Cardiac septum (tissue), 1 donor: Measurements from ENCODE around the gene EEF2K. TPM values are rescaled to one million over a fixed set of nuclear protein-coding genes. Genes with fewer than 3 reads are reported as not detected.
"Not testable (repeated sequence)": the region's sequence is repeated elsewhere in the genome, so short reads cannot be mapped to it uniquely, and the experiment has no call there.

Experiments used
- DNase-seq: peaks from one replicate; pipeline ENCODE4 v3.0.0-alpha.2; 2020; ENCODE audit warnings: low spot score
- intact Hi-C: fragments of 100-400 bp; cut with DNase I; formaldehyde crosslinking; loops from one replicate; pipeline ENCODE4 v1.14.0; 2022
- long read RNA-seq: library from polyadenylated mRNA; unstranded; transcript quantifications from one replicate; pipeline ENCODE4 v2.0.0, GENCODE V29; 2021
- total RNA-seq: library from RNA; stranded (reverse); fragmentation: NEBNext Ultra II Directional; extraction: Animal tissue kit (Norgen Biotek cat#: 25700); gene quantifications from one replicate; pipeline ENCODE4 v1.2.1, GENCODE V29; 2021
- donor health status: DM: no; HTN: no; CAD: no.

Gene EEF2K
- 16.2 TPM for total RNA-seq
- long read RNA-seq, full-length matches to known transcripts, result 2 of 14 reads
- long read RNA-seq, partial matches to known transcripts, result 1 of 14 reads
- long read RNA-seq, other reads (novel, unspliced or antisense), result 11 of 14 reads

DNA sequence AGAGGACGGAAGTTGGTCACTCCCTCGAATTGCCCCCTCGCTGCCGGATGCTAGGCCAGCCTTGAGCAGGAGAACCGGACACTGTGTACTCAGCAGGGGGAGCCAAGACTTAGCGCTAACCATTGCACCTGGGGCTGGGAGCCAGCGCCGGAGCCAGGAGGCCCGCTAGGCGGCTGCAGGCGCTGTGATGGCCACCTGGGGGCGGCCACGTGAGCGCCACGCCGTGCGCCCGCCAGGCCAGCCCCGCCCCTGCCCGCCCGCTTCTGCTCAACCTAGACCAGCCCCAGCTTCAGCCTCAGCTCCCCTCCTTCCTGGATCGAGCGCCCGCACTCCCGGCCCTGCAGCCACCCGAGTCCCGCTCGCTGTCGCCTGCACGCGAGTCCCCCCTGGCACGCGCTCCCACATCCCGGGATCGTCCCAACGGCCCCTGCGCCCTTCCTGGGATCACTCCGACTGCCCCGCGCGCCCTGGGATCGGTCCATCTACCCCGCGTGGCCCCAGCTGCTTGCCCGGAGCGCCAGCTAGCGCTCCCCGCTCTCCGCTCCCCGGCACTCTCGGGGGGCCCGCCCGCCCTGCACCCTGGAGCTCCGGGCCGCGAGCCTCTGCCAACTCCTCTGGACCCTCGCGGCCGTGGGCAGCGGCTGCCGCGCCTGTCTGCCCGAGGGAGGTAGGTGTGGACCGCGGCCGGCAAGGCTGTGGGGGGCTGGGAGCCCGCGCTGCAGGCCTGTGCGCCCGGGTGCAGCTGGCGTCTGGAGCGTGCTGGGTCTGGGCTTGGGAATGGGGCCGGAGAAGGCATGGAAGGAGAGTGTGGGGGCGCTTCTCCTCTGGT is at the start of gene EEF2K:
Gene EEF2K (plus strand): TSS at position 266 of the 829 bp plus-strand sequence. CDS start 19,452 bp downstream, outside the sequence.
- intact Hi-C loops, result loop anchor here (1.0 to 10.0 kb wide), 4 partner anchors 11 to 1051 kb away; partner anchors contain the start of genes DNAH3, LDAF1 and POLR3E

DNA sequence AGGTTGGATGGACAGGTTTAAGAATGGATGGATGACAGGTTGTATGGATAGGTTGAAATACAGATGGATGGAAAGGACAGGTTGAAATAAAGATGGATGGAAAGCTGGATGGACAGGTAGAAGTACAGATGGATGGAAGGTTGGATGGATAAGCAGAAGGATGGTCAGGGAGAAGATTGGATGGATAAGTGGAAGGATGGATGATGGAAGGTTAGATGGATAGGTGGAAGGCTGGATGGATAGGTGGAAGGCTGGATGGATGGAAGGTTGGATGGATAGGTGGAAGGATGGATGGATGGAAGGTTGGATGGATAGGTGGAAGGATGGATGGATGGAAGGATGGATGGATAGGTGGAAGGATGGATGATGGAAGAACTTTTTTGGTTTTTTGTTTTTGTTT is 44.7 kb upstream of the EEF2K start:
- intact Hi-C loops, result no loop called here

More for the DNA sequence above, at the start of gene EEF2K:
- peak; percentile 94 for DNase-seq

DNA sequence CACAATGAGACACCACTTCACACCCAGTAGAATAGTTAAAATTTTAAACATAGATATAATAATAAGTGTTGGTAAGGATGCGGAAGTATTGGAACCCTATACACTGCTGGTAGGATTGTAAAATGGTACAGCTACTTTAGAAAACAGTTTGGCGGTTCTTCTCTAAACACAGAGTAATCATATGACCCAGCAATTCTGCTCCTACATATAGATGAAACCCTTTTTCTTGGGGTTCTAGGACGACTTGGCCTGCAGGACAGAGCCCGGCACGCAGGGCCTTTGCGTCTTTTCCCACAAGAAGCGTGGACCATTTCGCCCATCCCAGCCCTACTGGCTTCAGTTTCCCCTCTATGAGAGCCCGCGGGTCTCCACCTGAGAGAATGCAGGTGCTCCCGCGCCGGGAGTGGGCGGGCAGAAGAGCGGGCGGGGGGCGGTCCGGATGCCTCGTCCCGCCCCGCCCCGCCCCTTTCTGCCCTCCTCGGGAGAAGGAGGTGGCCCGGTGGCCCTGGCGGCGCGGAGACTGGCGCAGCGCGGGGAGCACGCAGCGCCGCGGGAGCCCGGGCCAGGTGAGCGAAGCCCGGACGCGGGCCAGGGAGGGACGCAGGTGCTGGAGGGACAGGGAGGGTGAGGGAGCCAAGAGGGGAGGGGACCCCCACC is 44.0 kb upstream of the EEF2K start, which contains the start of gene SDR42E2:
Gene SDR42E2 (plus strand): TSS at position 508 of the 657 bp plus-strand sequence. CDS start 3,077 bp downstream, outside the sequence.
- no peak for DNase-seq
- intact Hi-C loops, result no loop called here

More for the DNA sequence above, 44.7 kb upstream of the EEF2K start:
- no peak for DNase-seq

DNA sequence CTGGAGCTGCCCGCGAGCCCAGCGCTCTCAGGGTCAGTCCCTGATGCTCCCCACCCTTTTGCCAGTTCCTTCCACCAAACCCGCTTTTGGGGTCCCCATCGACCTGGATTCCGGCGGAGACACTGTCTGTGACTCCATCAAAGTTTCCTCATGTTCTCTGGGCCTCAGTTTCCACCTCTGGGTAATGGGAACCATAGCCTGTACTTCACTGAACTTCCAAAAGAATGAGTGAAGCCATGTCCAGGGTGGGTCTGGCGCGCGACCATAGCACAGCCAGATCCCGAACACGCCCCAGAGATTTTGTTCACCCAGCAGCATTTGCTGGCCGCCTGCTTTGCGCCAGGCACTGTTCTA is 43.4 kb upstream of the EEF2K start:
- no peak for DNase-seq
- intact Hi-C loops, result no loop called here

DNA sequence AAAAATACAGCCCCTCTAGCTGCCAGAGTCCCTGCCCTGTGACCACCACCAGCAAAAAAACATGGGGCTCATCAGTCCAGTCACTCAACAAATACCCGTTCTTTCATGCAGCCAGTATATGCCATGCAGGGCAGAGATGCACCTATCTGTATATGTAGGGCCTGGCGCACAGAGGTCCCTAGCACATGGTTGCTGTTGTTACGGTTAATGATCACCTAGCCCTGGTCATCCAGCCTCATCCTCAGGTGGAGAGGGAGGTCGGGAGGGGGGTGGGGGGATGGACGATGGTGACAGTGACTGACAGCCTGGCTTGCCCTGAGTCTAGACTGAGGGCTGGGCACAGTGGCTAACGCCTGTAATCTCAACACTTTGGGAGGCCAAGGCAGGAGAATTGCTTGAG is 42.3 kb upstream of the EEF2K start:
- intact Hi-C loops, result no loop called here
- no peak for DNase-seq

DNA sequence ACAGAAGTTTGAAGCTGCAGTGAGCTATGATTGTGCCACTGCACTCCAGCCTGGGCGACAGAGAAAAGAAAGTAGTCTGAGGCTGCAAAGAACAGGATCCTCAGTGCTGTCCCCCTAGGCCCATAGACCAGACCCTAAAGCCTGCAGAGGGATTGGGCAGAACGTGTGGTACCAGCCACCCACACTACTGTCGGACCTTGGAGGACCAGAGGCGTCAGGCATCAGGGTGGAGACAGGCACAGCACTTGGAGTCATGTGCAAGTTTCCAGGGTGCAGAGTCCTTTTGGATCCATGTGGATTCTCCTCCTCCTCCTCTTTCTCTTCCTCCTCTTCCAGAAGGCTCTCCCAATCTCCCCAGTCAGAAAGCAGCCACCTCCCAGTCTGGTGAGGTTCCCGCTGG is 41.6 kb upstream of the EEF2K start:
- DNase-seq, result no peak
- intact Hi-C loops, result no loop called here

DNA sequence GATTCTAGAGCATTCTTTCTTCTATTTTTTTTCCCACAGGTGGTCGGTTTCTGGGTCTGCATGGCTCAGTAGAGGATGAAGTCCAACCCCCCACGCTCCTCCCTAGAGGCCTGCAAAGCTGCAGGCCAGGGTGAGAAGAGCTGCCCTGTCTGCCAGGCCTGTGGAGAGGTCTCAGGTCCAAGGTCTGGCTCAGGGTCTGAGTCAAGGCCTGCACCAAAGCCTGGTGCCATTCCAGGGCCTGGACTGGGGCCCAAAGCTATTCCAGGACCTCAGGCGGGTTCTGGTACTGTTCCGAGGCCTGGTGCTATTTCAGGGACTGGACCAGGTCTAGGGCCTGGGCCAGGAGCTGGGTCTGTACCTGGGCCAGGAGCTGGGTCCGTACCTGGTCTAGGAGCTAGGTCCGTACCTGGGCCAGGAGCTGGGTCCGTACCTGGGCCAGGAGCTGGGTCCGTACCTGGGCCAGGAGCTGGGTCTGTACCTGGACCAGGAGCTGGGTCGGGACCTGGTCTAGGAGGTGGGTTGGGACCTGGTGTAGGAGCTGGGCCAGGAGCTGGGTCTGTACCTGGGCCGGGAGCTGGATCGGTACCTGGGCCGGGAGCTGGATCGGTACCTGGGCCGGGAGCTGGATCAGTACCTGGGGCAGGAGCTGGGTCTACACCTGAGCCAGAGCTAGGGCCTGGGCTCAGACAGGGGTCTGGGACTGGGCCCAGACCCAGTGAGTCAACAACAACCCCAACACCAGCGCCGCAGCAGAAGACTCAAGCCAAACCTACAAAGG is 40.4 kb upstream of the EEF2K start:
- DNase-seq, result no peak
- intact Hi-C loops, result no loop called here

DNA sequence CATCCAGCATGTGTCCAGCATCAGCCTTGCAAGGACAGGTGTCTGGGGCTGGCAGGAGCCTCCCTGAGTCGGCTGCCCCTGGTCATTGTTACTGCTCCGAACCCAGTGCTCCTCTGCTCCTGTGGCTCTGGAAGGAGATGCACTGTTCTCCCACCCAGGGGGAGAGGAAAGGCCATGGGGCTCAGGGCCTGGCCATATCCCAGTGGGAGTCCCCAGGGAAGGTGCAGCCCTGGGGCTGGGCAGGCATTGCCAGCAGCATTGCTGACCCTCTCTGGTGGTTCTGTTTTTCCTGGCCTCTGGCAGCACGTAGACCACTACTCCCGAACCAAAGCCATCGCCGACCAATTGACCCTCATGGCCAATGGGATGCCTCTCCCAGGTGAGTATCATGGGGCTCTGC is 34.1 kb upstream of the EEF2K start:
- intact Hi-C loops, result no loop called here
- no peak for DNase-seq

DNA sequence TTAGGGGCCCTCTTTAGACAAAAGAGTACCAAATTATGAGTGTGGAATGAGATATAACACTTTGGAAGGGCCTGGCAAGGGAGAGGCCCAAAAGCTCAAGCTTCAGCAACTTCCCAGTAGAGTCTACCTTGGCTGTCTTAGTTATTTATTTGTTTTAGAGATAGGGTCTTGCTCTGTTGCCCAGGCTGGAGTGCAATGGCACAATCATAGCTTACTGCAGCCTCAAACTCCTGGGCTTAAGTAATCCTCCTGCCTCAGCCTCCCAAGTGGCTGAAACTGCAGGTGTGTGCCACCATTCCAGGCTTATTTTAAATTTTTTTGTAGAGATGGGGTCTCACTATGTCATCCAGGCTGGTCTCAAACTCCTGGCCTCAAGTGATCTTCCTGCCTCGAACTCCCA is 33.4 kb upstream of the EEF2K start:
- DNase-seq, intact Hi-C loops: not testable (repeated sequence)

DNA sequence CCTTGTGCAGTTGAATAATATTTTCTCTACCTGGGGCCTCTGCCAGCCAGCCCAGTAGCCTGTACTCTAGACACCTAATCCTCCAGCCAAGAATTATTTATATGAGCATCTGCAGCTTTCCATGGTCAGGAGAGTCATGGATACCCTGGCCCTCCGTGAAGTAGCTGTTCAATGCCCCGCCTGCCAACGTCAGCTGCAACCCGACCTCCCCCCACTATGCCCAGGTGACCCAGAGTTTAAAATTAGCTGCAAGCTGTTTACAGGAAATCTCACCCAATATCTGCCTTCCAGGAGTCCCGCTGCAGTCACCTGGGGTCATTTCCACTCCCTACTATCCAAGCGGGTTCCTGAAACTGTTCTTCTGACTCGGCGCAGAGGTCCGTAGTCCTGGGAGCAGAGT is 31.4 kb upstream of the EEF2K start:
- intact Hi-C loops, result no loop called here
- DNase-seq, result no peak

DNA sequence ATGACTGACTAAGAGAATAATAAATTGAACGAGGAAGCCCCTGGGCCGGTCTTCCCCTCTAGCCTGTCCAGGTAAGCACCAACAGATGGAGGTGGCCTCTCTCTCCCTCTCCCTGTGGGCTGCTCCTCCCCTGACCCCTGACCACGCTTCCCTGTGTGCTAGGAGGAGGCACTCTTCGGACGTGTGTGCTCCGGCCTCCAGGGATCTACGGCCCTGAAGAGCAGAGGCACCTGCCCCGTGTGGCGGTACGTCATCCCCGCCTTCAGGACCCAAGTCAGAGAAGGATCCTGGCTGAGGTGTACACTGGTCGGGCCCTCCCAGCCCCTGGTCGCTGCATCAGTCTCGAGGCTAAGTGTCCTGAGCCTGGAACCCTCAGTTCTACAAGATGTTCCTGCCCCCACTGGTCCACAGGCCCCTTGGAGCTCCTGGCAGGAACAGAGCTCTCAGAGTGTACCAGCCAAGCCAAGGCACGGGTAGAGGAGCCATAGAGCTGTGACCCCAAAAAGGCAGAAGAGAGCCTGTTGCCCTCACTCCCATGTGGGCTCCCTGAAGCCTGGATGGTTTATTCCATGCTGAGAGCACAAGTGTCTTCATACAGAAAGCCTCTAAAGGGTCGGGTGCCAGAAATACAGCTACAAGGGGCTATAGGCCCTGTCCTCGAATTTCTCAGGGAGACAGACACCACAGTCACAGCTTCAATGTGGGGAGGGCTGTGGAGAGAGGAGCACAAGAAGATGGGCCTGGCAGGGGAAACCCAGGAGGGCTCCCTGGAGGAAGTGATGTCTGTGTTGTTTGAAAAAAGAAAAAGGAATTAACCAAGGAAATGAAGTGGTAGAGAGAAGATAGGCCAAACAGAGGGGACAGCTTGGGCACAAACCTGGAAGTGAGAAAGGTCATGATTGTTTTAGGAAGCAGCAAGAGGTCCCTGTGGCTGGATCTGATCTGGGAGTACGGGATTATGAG is 27.8 kb upstream of the EEF2K start:
- intact Hi-C loops, result no loop called here
- no peak for DNase-seq

DNA sequence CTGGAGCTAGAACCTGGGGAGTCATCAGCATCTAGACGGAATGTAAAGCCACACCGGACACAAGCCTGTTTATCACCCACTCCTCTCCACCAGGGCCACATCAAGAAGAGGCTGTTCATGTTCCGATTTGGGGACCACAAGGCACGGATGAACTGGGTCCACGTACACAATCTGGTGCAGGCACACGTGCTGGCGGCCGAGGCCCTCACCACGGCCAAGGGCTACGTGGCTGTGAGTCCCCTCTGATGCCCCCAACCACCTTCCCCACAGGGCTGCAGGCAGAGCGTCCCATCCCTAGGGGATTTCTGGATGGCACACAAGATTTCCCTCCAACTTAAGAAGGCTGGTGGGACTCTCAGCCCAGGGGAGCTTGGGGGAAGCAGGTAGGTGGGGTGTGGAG is 24.7 kb upstream of the EEF2K start:
- no peak for DNase-seq
- intact Hi-C loops, result no loop called here

DNA sequence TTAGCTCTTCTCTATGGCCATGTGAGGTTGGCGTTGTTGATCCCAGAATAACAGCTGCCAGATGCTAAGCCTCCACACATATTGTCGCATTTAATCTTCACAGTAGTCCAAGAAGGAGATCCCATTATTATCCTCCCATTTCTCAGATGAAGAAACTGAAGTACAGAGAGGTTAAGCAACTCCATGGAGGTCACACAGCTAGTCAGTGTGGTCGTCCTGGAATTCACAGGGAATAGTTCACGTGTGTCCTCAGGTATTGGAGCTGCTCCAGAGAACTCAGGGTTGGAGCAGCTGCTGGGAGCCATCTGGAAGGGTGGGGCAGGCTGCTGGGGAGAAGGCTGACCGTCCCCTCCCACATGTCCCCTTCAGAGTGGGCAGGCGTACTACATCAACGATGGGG is 24.2 kb upstream of the EEF2K start:
- intact Hi-C loops, result no loop called here

DNA sequence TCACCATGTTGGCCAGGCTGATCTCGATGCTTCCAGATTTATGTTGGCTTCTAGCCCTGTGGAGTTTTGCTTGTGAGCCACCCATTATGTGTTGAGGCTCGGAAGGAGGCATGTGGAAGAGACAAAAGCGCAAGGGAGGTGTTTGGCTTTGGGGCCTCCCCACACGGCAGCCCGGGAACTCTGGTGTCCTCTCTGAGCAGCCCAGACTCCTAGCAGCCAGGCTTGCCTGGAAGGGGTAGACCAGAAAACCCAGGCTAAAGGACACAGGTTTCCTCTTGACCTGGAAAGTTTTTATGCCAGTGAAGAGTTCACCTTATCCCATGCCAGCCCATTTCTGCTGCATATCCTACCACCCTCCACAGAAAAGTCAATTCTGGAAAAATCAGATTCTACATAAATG is 22.7 kb upstream of the EEF2K start:
- DNase-seq, result no peak

More for the DNA sequence above, 24.2 kb upstream of the EEF2K start:
- DNase-seq, result no peak

DNA sequence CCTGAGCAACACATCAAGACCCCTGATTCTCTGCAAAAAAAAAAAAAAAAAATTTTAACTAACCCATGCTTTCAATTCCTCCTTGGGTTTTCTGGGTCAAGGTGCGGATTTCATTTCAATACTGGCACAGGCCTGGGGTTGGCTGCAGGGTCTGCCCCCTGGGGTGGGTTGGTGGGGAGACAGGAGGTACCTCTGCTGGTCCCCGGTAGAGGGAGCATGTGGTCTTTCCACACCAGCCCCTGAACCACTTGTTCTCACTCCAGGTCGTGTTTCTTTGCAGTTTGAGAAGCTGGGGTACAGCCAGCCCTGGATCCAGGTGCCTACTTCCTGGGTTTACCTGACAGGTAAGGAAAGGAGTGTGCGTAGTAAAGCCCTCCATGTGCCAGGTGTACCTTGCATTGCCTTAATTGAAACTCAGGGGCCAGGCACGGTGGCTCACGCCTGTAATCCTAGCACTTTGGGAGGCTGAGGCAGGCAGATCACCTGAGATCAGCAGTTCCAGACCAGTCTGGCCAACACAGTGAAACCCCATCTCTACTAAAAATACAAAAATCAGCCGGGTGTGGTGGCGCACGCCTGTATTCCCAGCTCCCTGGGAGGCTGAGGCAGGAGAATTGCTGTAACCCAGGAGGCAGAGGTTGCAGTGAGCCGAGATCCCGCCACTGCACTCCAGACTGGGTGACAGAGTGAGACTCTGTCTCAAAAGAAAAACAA is 22.0 kb upstream of the EEF2K start:
- intact Hi-C loops, result no loop called here

More for the DNA sequence above, 22.7 kb upstream of the EEF2K start:
- intact Hi-C loops, result no loop called here

DNA sequence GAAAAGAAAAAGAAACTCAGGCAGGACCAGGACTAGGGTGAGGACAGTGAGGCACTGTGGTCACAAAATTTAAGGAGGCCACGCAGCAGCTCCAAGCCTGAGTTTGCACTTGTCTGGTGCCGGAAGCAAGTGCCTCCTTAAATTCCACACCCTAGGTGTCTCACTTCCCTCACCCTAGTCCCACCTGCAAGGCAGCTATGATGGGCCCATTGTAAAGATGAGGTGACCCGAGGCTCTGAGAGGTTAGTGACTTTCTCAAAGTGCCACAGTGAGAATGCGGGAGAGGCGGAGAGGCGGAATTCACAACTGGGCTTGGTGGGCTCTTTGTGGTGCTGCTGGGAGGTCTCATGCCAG is 21.5 kb upstream of the EEF2K start:
- no peak for DNase-seq

More for the DNA sequence above, 22.0 kb upstream of the EEF2K start:
- no peak for DNase-seq

DNA sequence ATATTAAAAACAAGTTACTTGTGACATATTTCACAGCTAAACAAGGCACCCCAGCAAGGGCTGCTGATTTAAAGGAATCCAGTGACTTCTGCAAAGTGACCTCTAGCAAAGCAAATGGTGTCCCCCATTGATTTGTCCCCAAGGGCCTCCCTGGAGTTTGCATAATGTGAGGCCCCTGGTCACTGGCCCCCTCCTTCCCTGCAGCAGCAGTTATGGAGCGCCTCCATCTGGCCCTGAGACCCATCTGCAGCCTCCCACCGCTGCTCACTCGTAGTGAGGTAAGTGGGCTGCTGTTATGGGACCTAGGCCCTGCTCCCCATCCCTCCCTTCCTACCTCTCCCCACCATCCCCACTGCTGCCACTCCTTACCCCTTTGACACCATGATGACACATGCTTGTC is 19.6 kb upstream of the EEF2K start:
- intact Hi-C loops, result loop anchor here (5.0 kb wide), 2 partner anchors 84 to 109 kb away; no protein-coding TSS in a partner anchor
- DNase-seq, result no peak

More for the DNA sequence above, 21.5 kb upstream of the EEF2K start:
- intact Hi-C loops, result no loop called here

DNA sequence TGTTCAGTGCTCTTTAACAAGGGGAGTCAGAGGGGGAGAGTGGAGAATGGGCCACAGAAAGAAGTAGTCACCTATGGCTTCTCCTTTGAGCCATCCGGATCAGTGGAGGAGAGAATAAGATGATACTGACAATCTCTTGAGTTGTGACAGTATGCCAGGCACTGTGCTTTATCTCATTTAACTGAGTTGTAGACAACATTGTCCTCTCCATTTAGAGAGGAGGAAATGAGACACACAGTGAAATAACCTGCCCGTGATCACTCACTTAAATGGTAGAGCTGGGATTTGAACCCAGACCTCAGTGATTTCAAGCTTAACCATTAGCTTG is 17.8 kb upstream of the EEF2K start:
- no peak for DNase-seq
- intact Hi-C loops, result loop anchor here (2.0 to 5.0 kb wide), 4 partner anchors 86 to 187 kb away; partner anchors contain the start of genes MOSMO and PDZD9
